Measurements from ENCODE around the gene ZSCAN10.

DNA sequence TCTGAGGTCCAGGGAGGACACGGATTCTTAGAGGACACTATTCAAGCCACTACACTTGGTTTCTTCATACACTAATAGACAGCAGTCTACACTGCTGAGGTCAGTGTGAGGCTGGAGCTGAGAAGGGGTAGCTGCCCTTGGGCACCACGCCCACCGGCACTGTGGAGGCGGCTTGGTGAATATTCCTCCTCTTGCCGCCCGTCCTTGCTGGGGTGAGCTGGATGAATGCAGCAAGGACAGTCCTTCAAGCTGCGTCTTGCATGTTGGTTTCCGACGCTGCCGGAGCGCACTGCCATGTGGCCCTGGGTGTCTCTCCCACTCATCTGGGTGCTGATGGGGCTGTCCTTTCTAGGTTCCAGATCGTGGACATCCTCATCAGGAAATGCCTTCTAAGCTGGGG is 15.9 kb upstream of the ZSCAN10 start:
- TF ChIP-seq CTCF (IDR thresholded peaks at IDR 0.05; ENCODE audit: poor library complexity, severe bottlenecking), result no peak
- no peak for TF ChIP-seq REST (IDR thresholded peaks at IDR 0.05; ENCODE audit: borderline replicate concordance)

All from neural cell (in vitro differentiated cells).